ENCODE measurements around the gene CTNNBL1. TPM values are rescaled to one million over a fixed set of nuclear protein-coding genes. Genes with fewer than 3 reads are reported as not detected.

The CTNNBL1 gene
- total and polyA plus RNA-seq, 12 donors: 42.2 to 104 (median 52.0) TPM

GRCh38 chr20:37723668-37724067, 29.8 kb downstream of the CTNNBL1 start:
- ATAC-seq: no peak
- Histone ChIP-seq H3K36me3 (no peaks in the 10 kb centered on the region), H3K4me1 (peaks cover 0 to 34% (median 23%) of the 10 kb centered on the region in 9 donors), H3K4me3 (no peak overlapping the region), H3K27me3 (no peaks in the 10 kb centered on the region), H3K9me3 (peaks cover 0 to 15% (median 2%) of the 10 kb centered on the region in 11 donors), H3K27ac (no peak overlapping the region)
- no peak for DNase-seq
- intact Hi-C loops (cut with DNase I): no loop called here
- TF ChIP-seq CTCF (IDR thresholded peaks at IDR 0.05): no peak

DNA sequence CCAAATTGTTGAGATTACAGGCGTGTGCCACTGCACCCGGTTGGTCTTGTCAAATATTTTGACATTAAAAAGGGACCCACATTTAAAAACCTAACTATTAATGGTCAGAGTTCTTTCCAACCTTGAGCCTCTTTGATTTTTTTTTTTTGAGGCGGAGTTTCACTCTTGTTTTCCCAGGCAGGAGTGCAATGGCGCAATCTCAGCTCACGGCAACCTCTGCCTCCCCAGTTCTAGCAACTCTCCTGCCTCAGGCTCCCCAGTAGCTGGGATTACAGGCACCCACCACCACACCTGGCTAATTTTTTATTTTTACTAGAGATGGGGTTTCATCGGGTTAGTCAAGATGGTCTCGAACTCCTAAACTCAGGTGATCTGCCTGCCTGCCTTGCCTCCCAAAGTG, 31.3 kb downstream of the CTNNBL1 start:
- intact Hi-C loops (cut with DNase I): no loop called here
- DNase-seq (no peak), ATAC-seq (no peak)
- no peak for TF ChIP-seq CTCF (IDR thresholded peaks at IDR 0.05)
- Histone ChIP-seq H3K27ac (no peak overlapping the region), H3K4me3 (no peak overlapping the region), H3K27me3 (no peaks in the 10 kb centered on the region), H3K4me1 (peaks cover 0 to 49% (median 38%) of the 10 kb centered on the region in 9 donors), H3K9me3 (peaks cover 0 to 15% (median 2%) of the 10 kb centered on the region in 11 donors), H3K36me3 (no peaks in the 10 kb centered on the region)
- WGBS, 2 donors: 97 to 99% methylated on average over 7 of the region's 7 CpGs

DNA sequence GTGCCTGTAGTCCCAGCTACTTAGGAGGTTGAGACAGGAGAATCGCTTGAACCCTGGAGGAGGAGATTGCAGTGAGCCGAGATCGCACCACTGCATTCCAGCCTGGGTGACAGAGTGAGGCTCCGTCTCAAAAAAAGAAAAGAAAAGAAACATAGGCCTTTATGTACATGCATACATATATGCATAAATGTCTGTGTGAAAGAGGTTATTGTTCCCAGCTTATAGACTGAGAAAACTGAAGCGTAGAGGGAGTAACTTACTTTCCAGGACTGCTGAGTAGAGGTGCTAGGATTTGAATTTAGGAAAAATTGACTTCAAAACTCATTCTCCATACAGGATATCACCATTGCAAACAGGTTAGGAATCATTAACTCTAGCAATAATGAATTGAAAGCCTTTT, 32.0 kb downstream of the CTNNBL1 start:
- DNase-seq (no peak), ATAC-seq (no peak)
- WGBS, 2 donors: 86 to 89% methylated on average over 5 of the region's 5 CpGs
- peaks cover 0 to 13% (median 2%) of the 10 kb centered on the region in 11 donors for H3K9me3 ChIP-seq
- H3K36me3 ChIP-seq: no peaks in the 10 kb centered on the region
- H3K4me3 ChIP-seq: no peak overlapping the region
- peaks cover 0 to 55% (median 39%) of the 10 kb centered on the region in 9 donors for H3K4me1 ChIP-seq
- intact Hi-C loops (cut with DNase I): no loop called here
- no peak for TF ChIP-seq CTCF (IDR thresholded peaks at IDR 0.05)
- H3K27me3 ChIP-seq: no peaks in the 10 kb centered on the region
- H3K27ac ChIP-seq: peak overlapping the region in 1 of 10 donors; percentile 74

GRCh38 chr20:37726321-37726720, 32.5 kb downstream of the CTNNBL1 start:
- H3K36me3 ChIP-seq: peaks cover 0 to under 1% (median 0%) of the 10 kb centered on the region in 9 donors
- peaks cover 0 to 9% (median 2%) of the 10 kb centered on the region in 11 donors for H3K9me3 ChIP-seq
- no peak for ATAC-seq
- H3K4me3 ChIP-seq: no peak overlapping the region
- H3K27me3 ChIP-seq: no peaks in the 10 kb centered on the region
- intact Hi-C loops (cut with DNase I): no loop called here
- DNase-seq: no peak
- H3K27ac ChIP-seq: peak overlapping the region in 2 of 10 donors; percentile 27 to 74
- no peak for TF ChIP-seq CTCF (IDR thresholded peaks at IDR 0.05)
- peaks cover 0 to 55% (median 39%) of the 10 kb centered on the region in 9 donors for H3K4me1 ChIP-seq

Data from heart right ventricle (tissue), 16 donors.